ENCODE measurements around the gene ME3.
A peak's percentile ranks its signal among the peaks of the same experiment; 100 is the strongest.
"Not testable (repeated sequence)": the region's sequence is repeated elsewhere in the genome, so short reads cannot be mapped to it uniquely, and the experiment has no call there.

ME3 gene

GRCh38 chr11:86576946-86577624, 95.3 kb downstream of the ME3 start:
- Mint-ChIP-seq H3K4me1 (no peaks in the 10 kb centered on the region), H3K4me3 (no peak overlapping the region), H3K27me3 (peaks cover 37% of the 10 kb centered on the region), H3K9me3 (no peaks in the 10 kb centered on the region), H3K27ac (no peak overlapping the region)
- DNase-seq: no peak
- ATAC-seq: no peak

DNA sequence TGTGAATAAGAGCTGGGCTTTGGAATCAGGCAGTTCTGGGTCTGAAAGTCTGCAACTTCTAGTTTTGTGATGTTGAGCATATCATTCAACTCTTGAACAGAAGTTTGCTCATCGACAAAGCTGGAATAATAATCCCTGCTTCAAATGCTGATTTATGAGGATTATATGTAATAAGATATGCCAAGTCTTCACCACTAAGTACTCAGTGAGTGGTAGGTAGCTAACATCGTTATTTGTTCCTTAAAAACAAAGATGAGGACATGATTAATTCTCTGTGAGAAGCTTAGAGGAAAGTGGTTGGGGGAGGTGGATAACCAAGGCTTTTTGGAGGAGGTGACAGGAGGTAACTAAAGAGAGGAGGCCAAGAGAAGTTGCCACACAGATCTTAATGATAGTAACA, 96.5 kb downstream of the ME3 start:
- no peak overlapping the region for H3K4me3 Mint-ChIP-seq
- H3K4me1 Mint-ChIP-seq: no peaks in the 10 kb centered on the region
- peaks cover 36% of the 10 kb centered on the region for H3K27me3 Mint-ChIP-seq
- DNase-seq: no peak
- no peaks in the 10 kb centered on the region for H3K9me3 Mint-ChIP-seq
- H3K27ac Mint-ChIP-seq: no peak overlapping the region
- ATAC-seq: no peak

GRCh38 chr11:86575208-86575855, 97.1 kb downstream of the ME3 start:
- no peaks in the 10 kb centered on the region for H3K4me1 Mint-ChIP-seq
- no peak for ATAC-seq
- no peak overlapping the region for H3K27ac Mint-ChIP-seq
- no peak overlapping the region for H3K4me3 Mint-ChIP-seq
- DNase-seq: no peak
- peaks cover 36% of the 10 kb centered on the region for H3K27me3 Mint-ChIP-seq
- no peaks in the 10 kb centered on the region for H3K9me3 Mint-ChIP-seq

GRCh38 chr11:86574493-86575207, 97.8 kb downstream of the ME3 start:
- Mint-ChIP-seq H3K9me3 (no peaks in the 10 kb centered on the region), H3K4me1 (no peaks in the 10 kb centered on the region), H3K27ac (no peak overlapping the region), H3K27me3 (peaks cover 36% of the 10 kb centered on the region), H3K4me3 (no peak overlapping the region)
- DNase-seq (no peak), ATAC-seq (no peak)

DNA sequence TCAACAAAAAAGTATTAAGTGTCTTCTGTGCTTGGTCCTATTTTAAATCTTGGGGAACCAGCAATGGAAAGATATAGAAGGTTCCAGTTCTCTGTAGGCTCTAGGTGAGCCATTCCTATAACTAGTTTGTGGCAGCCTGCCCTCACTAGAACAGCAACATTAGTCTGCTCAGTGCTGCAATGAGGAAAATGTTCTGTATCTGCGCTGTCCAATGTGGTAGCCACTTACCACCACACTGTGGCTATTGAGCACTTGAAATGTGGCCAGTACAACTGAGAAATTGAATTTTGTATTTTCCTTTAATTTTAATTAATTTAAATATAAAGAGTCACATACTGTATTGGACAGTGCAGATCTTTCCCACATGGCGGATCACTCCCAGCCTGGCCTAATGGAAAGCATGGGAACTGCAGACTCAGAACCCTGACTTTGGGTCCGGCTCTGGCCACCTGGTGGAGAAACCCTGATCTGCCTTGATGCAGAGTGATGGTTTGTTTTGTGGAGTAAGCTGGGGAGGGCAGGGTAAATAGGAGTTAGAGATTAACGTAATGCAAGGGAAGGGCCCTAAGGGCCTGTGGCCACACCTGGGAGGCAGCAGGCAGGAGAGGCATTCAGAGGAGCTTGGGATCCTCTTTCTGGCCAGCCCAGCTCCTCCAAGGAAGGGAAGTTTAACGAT, 101.0 kb downstream of the ME3 start:
- DNase-seq (no peak), ATAC-seq (no peak)
- Mint-ChIP-seq H3K4me3 (no peak overlapping the region), H3K9me3 (no peaks in the 10 kb centered on the region), H3K27ac (peak overlapping the region in 1 of 2 donors; percentile 78), H3K4me1 (no peaks in the 10 kb centered on the region), H3K27me3 (peaks cover 36% of the 10 kb centered on the region)

DNA sequence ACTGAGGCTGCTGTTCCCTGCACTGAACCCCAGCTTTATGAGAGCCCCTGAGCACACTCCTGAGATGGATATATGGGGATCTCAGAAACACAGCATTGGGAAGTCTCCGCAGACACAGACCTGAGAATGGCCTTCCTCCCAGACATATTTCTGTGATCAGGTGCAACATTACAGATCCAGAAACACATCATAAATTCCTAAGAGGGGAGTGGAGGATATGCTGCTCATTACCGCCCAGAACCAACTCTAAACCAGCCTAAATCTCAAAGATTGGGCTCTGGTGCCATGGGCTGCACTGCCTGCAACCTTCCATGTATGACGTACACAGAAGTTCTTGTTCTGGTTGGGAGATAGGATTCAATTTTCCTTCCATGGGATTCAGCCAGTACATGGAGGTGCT, 102.0 kb downstream of the ME3 start:
- H3K4me3 Mint-ChIP-seq: no peak overlapping the region
- no peaks in the 10 kb centered on the region for H3K9me3 Mint-ChIP-seq
- no peaks in the 10 kb centered on the region for H3K4me1 Mint-ChIP-seq
- no peak for DNase-seq
- no peak overlapping the region for H3K27ac Mint-ChIP-seq
- no peak for ATAC-seq
- peaks cover 34% of the 10 kb centered on the region for H3K27me3 Mint-ChIP-seq

GRCh38 chr11:86570020-86570419, 102.4 kb downstream of the ME3 start:
- no peaks in the 10 kb centered on the region for H3K9me3 Mint-ChIP-seq
- peaks cover 34% of the 10 kb centered on the region for H3K27me3 Mint-ChIP-seq
- DNase-seq: no peak
- H3K27ac Mint-ChIP-seq: no peak overlapping the region
- ATAC-seq: no peak
- H3K4me1 Mint-ChIP-seq: no peaks in the 10 kb centered on the region
- H3K4me3 Mint-ChIP-seq: no peak overlapping the region

GRCh38 chr11:86569109-86569508, 103.3 kb downstream of the ME3 start:
- Mint-ChIP-seq H3K9me3 (no peaks in the 10 kb centered on the region), H3K27ac (no peak overlapping the region), H3K4me1 (no peaks in the 10 kb centered on the region), H3K27me3 (peaks cover 31% of the 10 kb centered on the region), H3K4me3 (no peak overlapping the region)
- no peak for DNase-seq
- ATAC-seq: peak; percentile 20

DNA sequence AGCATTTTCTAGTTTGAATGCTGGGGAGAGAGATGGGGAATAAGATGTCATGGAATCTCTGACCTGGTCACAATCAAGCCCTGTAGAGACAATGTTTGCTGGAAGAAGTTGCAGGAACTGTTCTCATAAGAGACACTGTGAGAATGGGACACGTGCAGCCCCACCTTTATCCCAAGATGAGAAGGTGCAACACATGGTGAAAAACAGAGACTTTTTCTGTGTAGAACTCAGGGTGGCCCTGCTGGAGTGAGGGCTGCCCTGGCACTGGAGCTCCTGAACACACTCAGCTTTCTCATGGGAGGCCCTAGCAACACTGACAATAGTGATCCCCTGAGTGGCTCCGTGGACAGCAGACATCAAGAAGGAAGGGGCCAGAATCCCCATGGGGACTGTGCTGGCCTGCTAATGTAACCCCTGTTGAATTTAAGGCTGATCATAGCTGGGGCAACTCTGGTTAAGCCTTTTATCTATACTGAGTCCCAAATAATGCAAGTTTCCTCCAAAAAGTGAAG, 106.6 kb downstream of the ME3 start:
- Mint-ChIP-seq H3K27me3 (peaks cover 23% of the 10 kb centered on the region), H3K4me3 (no peak overlapping the region), H3K4me1 (no peaks in the 10 kb centered on the region), H3K27ac (no peak overlapping the region), H3K9me3 (peaks cover 10 to 14% of the 10 kb centered on the region in 2 donors)
- ATAC-seq (no peak), DNase-seq (no peak)

GRCh38 chr11:86565388-86565787, 107.0 kb downstream of the ME3 start:
- H3K9me3 Mint-ChIP-seq: peaks cover 10 to 14% of the 10 kb centered on the region in 2 donors
- no peak for ATAC-seq
- no peak for DNase-seq
- no peak overlapping the region for H3K4me3 Mint-ChIP-seq
- H3K27ac Mint-ChIP-seq: no peak overlapping the region
- H3K27me3 Mint-ChIP-seq: peaks cover 23% of the 10 kb centered on the region
- H3K4me1 Mint-ChIP-seq: no peaks in the 10 kb centered on the region

DNA sequence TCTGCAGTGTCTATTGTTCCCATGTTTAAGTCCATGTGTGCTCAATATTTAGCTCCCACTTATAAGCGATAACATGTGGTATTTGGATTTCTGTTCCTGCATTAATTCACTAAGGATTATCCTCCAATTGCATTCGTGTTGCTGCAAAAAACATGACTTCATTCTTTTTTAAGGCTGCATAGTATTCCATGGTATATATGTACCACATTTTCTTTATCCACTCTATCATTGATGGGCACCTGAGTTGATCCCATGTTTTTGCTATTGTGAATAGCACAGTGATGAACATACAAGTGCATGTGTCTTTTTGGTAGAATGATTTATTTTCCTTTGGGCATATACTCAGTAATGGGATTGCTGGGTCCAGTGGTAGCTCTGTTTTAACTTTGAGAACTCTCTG, 109.6 kb downstream of the ME3 start:
- not testable (repeated sequence) for H3K4me1 Mint-ChIP-seq, DNase-seq, H3K27ac Mint-ChIP-seq, ATAC-seq, H3K4me3 Mint-ChIP-seq
- H3K27me3 Mint-ChIP-seq: peaks cover 31% of the 10 kb centered on the region
- H3K9me3 Mint-ChIP-seq: peaks cover 10 to 22% of the 10 kb centered on the region in 2 donors

- no peak for ATAC-seq
- H3K27ac Mint-ChIP-seq: peak overlapping the region in 1 of 2 donors; percentile 43
- H3K4me3 Mint-ChIP-seq: no peak overlapping the region
- peaks cover 8% of the 10 kb centered on the region for H3K27me3 Mint-ChIP-seq
- DNase-seq: no peak
- peaks cover 10 to 22% of the 10 kb centered on the region in 2 donors for H3K9me3 Mint-ChIP-seq
- H3K4me1 Mint-ChIP-seq: no peaks in the 10 kb centered on the region
These were observed 113.0 kb downstream of the ME3 start for GRCh38 chr11:86559311-86559945.

DNA sequence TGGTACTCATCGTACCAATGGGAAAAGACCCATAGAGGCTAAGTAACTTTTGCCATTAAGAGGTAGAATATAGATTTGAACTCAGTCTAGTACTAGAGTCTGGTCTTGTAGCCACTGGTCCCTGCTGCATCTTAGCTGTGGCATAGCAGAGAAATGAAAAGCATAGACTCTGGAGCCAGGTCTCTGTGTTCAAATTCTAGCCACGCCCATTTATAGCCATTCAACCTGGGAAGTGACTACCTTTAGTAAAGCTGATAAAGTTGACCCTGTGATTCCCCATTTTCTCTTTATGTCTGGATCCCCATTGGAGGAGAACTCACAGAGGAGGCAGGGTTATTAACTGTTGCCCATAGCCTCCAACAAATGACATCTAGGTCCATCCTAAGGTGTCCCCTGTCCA, 113.6 kb downstream of the ME3 start:
- H3K4me1 Mint-ChIP-seq: no peaks in the 10 kb centered on the region
- ATAC-seq: no peak

DNA sequence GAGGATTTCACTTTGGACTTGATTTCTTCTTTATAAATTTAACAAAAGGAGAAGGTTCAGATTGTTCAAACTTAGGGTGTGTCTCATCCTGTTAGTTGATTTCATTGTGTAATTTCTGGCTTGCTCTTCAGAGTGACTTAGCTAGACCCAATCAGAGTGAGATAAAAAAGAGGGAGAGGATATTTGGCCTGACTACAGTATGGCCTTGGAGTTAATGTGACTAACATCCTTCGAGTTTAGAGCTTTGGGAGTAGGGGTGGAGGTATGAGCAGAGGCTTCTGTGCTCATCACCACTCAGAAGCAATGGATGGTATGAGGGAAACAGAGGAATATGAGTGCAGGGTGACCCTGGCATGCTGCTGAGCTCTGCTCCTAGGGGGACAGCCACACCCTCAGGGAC, 114.2 kb downstream of the ME3 start:
- Mint-ChIP-seq H3K4me3 (no peak overlapping the region), H3K27me3 (peaks cover 8% of the 10 kb centered on the region), H3K27ac (no peak overlapping the region), H3K4me1 (no peaks in the 10 kb centered on the region), H3K9me3 (peaks cover 10 to 16% of the 10 kb centered on the region in 2 donors)
- no peak for DNase-seq
- no peak for ATAC-seq

More for the DNA sequence above, 113.6 kb downstream of the ME3 start:
- Mint-ChIP-seq H3K9me3 (peaks cover 10 to 22% of the 10 kb centered on the region in 2 donors), H3K4me3 (no peak overlapping the region), H3K27ac (no peak overlapping the region), H3K27me3 (peaks cover 8% of the 10 kb centered on the region)
- no peak for DNase-seq

GRCh38 chr11:86555866-86556265, 116.5 kb downstream of the ME3 start:
- peaks cover 8% of the 10 kb centered on the region for H3K27me3 Mint-ChIP-seq
- peaks cover 0 to 8% of the 10 kb centered on the region in 2 donors for H3K9me3 Mint-ChIP-seq
- DNase-seq (no peak), ATAC-seq (no peak)
- no peak overlapping the region for H3K27ac Mint-ChIP-seq
- no peak overlapping the region for H3K4me3 Mint-ChIP-seq
- H3K4me1 Mint-ChIP-seq: no peaks in the 10 kb centered on the region
